HT1080 (cell line): ENCODE data around the gene SCPEP1. TPM values are rescaled to one million over a fixed set of nuclear protein-coding genes. Genes with fewer than 3 reads are reported as not detected.
A peak's percentile ranks its signal among the peaks of the same experiment; 100 is the strongest.
"Not testable (repeated sequence)": the region's sequence is repeated elsewhere in the genome, so short reads cannot be mapped to it uniquely, and the experiment has no call there.

Experiments
- DNase-seq: peaks from one replicate; pipeline ENCODE4 v3.0.0-alpha.2; 2015; ENCODE audit warnings: low read depth
- total RNA-seq: library from RNA; depleted of rRNA; stranded (reverse); fragments of >200 nt; shearing (Covaris generic); gene quantifications from 2 replicates; pipeline ENCODE4 v1.2.3, GENCODE V29; 2014

Gene SCPEP1
- total RNA-seq, 1 experiment from 2014 or later, result 31.2 TPM

DNA sequence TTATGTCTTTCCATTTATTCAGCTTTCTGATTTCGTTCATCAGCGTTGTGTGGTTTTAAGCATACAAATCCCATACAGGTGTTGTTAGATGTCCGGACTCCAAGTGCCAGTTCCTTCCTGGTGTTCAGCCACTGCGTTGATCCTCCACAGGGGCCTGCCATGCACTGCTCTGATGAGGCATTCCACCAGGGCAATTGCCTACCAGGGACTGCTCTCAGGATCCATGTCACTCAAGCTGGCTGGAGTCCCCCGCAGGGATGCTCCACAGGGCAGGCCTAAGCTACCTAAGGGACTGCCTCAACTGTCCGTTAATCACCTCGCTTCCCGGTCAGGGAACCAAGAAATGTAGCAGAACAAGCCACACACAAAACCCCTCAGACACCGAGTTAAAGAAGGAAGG, 12.7 kb upstream of the SCPEP1 start:
- DNase-seq, result not testable (repeated sequence)

GRCh38 chr17:56965681-56966080, 12.2 kb upstream of the SCPEP1 start:
- not testable (repeated sequence) for DNase-seq

- no peak for DNase-seq
These were observed 11.6 kb upstream of the SCPEP1 start for GRCh38 chr17:56966338-56966737.

DNA sequence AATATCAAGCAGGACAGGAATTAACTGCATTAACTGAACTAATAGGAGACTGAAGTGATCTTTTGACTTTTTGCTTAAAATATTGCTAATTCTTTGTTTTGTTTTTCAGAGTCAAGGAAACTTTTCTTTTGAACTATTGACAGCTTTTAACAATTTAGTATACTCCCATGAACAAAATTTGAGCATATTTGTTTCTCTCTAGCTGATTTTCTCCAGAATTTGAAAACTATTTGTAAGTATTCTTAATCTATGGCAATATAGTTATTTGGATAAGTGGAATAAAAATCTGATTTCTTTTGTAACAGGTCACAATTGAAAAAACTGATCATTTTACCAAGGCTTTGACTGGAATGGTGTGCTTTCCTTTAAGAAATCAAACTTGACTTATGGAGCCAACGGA, 7.0 kb upstream of the SCPEP1 start:
- no peak for DNase-seq

- no peak for DNase-seq
These were observed 5.7 kb upstream of the SCPEP1 start for GRCh38 chr17:56972111-56972730.

DNA sequence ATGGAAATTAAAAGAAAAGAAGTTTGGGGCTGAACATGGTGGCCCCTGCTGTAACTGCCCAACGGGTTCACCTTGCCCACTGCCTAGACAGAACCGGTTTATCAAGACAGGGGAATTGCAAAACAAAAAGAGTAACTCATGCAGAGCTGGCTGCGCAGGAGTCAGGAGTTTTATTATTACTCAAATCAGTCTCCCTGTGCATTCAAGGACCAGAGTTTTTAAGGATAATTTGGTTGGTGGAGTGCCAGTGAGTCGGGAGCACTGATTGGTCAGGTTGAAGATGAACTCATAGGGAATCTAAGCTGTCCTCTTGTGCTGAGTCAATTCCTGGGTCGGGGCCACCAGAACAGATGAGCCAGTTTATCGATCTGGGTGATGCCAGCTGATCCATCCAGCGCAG, 4.4 kb upstream of the SCPEP1 start:
- DNase-seq, result peak; percentile 28

DNA sequence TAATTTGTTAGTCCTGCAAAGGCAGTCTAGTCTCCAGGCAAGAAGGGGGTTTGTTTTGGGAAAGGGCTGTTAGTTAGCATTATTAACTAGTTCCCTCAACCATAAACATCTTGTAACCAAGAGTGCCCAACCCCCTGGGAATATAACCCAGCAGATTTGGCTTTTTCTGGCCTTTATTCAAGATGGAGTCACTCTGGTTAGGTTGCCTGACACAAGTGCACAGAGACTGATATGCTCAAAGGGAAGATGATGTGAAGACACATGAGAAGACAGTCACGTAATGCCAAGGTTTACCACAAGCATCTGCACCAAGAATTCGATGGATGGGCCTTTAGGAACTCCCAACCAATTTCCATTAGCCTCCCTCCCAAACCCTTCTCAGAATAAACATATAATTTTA, 3.9 kb upstream of the SCPEP1 start:
- no peak for DNase-seq

GRCh38 chr17:56975656-56976055, 2.3 kb upstream of the SCPEP1 start:
- no peak for DNase-seq

GRCh38 chr17:56976941-56977608, 856 bp upstream of the SCPEP1 start:
- no peak for DNase-seq

- DNase-seq, result no peak
These were observed 635 bp downstream of the SCPEP1 start for GRCh38 chr17:56978441-56979090.

DNA sequence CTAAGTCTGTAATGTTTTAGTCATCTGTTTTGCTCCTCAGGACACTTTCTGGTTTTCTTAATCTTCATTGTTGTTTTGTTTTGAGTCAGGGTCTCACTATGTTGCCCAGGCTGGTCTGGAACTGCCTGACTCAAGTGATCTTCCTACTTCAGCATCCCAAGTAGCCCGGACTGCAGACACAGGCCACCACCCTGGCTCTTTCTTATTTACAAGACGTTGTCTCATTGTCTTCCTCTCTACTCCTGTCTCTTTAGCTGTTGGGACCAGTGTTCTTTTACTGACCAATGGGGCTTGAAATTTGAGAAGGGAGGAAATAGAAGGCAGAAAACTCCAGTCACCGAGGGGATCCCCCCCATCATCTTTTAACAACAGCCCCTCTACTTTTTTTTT, 1.2 kb downstream of the SCPEP1 start:
- DNase-seq, result no peak

DNA sequence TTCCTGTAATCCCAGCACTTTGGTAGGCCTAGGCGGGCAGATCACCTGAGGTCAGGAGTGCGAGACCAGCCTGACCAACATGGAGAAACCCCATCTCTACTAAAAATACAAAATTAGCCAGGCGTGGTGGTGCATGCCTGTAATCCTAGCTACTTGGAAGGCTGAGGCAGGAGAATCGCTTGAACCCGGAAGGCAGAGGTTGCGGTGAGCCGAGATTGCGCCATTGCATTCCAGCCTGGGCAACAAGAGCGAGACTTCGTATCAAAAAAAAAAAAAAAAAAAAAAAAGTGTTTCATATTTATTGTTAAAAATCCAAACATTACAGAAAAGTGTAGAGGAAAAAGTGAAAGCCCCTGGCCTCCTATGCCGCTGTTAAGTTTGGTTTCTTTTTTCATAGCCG, 2.6 kb downstream of the SCPEP1 start:
- DNase-seq, result not testable (repeated sequence)

DNA sequence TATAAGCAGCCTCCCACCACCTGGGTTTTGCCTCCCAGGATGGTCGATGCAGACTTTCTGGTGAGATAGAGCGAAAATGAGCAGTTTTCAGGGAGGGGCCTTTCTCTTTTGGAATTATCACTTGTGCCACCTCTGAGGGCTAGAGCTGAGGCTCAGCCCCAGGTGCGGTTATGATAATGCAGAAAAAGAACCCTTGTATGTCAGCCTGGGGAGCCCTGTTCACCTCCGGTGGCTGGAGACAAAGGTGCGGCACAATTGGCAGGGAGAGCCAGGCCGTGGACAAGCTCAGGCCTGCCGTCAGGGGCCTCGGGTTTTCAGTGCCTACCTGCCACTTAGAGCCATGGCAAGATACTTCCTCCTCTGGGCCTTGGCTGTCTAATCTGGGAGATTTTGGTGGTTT, 4.4 kb downstream of the SCPEP1 start:
- DNase-seq, result no peak

DNA sequence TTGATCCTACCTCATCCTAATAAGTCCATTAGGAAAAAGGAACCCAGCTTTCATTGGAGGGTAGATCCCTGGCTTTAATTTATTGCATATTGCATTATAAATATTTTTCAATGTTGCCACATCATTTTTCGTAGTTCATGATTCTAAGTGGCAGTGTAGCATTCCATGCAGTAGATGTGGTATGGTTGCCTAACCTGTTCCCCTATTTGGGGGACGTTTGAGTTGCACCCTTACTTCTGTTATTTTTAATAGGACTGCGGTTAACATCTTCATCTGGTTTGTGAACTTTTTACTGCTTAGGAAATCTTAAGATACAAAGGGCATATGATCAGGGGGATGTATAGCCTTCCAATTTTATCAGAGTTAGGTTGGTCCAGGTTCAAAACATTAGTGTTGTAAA, 5.4 kb downstream of the SCPEP1 start:
- DNase-seq, result no peak

GRCh38 chr17:56985371-56986162, 7.6 kb downstream of the SCPEP1 start:
- DNase-seq, result no peak

- no peak for DNase-seq
These were observed 9.4 kb downstream of the SCPEP1 start for GRCh38 chr17:56987283-56987834.

- DNase-seq, result no peak
These were observed 11.1 kb downstream of the SCPEP1 start for GRCh38 chr17:56988901-56989572.

DNA sequence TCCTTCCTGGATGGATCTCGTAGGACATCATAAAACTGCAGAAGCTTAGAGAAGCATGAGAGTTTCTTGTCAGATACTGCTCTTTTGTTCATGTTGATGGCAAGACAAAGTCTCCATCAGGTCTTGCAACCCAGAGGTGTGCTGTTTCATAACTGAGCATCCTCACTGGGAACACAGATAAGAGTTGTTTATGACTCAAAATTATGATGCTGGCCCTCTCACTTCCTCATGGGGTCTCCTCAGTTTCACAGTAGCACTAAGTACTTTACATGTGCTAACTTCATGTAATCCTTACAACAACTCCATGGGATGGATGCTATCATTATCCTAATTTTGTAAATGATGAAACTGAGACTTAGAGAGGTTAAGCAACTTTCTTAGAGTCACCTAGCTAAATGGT, 14.4 kb downstream of the SCPEP1 start:
- no peak for DNase-seq

DNA sequence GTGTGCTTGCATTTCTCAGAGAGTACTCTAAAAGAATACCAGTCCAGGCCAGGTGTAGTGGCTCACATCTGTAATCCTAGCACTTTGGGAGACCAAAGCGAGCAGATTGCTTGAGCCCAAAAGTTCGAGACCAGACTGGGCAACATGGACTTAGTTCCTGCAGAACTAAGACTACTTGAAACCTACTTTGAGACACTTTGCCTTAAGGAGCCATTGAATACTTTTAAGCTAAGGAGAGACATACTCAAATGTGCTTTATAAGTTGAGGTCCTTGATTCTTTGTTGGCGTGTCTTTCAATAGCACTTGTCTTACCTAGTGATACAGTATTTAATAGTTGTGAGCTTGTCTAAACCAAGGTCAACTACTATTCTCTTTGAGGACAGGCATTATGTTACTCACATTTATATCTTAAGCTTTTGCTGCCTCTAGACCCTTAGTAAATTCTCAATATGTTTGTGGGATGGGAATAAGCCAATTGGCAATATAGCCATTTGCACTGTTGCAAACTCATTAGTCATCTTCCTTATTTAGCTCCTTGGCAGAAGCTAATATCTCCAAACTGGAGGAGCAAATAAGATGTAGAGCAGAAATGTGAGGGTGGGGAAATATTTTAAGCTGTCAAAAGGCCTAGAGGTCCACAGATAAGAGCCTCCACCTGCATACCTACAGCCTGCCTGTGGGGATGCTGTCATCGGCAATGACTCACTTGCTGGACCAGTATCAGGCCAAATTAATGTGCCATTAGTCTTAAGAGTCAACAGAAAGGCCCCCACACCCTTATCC, 16.3 kb downstream of the SCPEP1 start:
- DNase-seq, result no peak

GRCh38 chr17:56995766-56996165, 17.8 kb downstream of the SCPEP1 start:
- no peak for DNase-seq
